Esophagus muscularis mucosa (tissue), 4 donors: Measurements from ENCODE around the gene IQCE.
"Not testable (repeated sequence)": the region's sequence is repeated elsewhere in the genome, so short reads cannot be mapped to it uniquely, and the experiment has no call there.

ENCODE experiments used
- CTCF ChIP-seq, 3 experiments: fragments of 200-600 bp in 2 of 3; fragments of 450-650 bp in 1 of 3; sonication (generic) in 2 of 3; IDR thresholded peaks; one replicate each; pipeline ENCODE4 v1.5.1; 2017 to 2019; ENCODE audit warnings: antibody characterized with exemption in 3 of 3, mild to moderate bottlenecking in 2 of 3, moderate library complexity in 1 of 3
- EP300 ChIP-seq: sonication (generic); formaldehyde crosslinking; IDR thresholded peaks from one replicate; pipeline ENCODE4 v1.6.1; 2017; ENCODE audit warnings: antibody characterized with exemption
- POLR2AphosphoS5 ChIP-seq, 2 donors: sonication (generic); formaldehyde crosslinking; IDR thresholded peaks; one replicate each; pipeline ENCODE4 v1.6.1; 2017; ENCODE audit warnings: antibody characterized with exemption in 2 of 2

GRCh38 chr7:2533566-2533965, 25.2 kb upstream of the IQCE start:
- TF ChIP-seq CTCF (IDR thresholded peaks at IDR 0.05); POLR2AphosphoS5 (IDR thresholded peaks at IDR 0.05); EP300: not testable (repeated sequence)
